ENCODE data around the gene SLC25A44.
A peak's percentile ranks its signal among the peaks of the same experiment; 100 is the strongest.

Gene SLC25A44

DNA sequence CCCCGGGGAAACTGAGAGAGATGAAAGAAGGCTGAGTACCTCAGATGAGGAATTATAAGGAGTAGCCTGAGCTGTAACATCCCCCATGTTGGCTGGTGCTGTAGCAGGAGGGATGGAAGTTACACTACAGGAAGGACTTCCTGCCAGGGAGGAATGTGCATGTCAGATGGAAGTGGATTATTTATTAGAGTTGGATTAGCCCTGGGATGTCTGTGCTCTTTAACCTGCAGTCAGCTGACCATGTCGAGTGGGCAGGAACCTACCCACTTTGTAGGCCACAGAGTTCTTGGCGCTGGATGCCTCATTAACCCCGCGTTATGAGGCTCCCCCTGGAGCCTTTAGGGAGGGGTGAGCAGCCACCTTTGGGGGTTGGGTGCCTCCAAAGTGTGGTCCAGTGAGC is 41.3 kb upstream of the SLC25A44 start:
- H3K36me3 ChIP-seq (ENCODE audit: control insufficient read depth, insufficient read depth, low read length, severe bottlenecking), result no peaks in the 10 kb centered on the region
- no peaks in the 10 kb centered on the region for H3K27me3 ChIP-seq (replicated peaks; ENCODE audit: control insufficient read depth, insufficient read depth, low read length)
- DNase-seq (ENCODE audit: low read depth), result no peak
- no peak overlapping the region for H3K9ac ChIP-seq (ENCODE audit: low read length)
- no peaks in the 10 kb centered on the region for H3K9me3 ChIP-seq (ENCODE audit: control insufficient read depth, low read length)
- peaks cover 10% of the 10 kb centered on the region for H3K4me1 ChIP-seq (ENCODE audit: control insufficient read depth, insufficient read depth, low read length)
- H3K4me3 ChIP-seq (ENCODE audit: low read length), result no peak overlapping the region

DNA sequence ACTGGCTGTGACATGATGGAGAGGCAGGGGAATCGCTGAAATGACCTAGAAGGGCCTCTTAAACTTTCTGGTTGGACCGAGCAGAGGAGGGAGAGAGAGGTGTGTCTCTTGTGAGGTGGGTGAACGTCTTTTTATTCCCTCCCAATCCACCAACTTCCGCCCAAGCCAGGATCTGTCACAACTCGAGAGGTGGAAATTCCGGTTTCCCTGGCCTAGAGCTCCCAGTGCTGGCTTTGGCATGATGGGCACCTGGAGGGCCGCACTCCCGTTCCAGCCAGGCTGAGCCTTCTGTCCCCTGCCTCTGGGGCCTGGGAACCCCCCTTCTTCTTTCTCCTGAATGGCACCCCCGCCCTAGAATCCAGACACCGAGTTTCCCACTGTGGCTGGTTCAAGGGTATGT is 40.5 kb upstream of the SLC25A44 start, which contains the start of gene SEMA4A:
Gene SEMA4A (plus strand): TSS at position 224 of the 400 bp plus-strand sequence. CDS start 994 bp downstream, outside the sequence.
- no peak for DNase-seq (ENCODE audit: low read depth)
- H3K4me1 ChIP-seq (ENCODE audit: control insufficient read depth, insufficient read depth, low read length), result peaks cover 10% of the 10 kb centered on the region
- no peaks in the 10 kb centered on the region for H3K27me3 ChIP-seq (replicated peaks; ENCODE audit: control insufficient read depth, insufficient read depth, low read length)
- H3K36me3 ChIP-seq (ENCODE audit: control insufficient read depth, insufficient read depth, low read length, severe bottlenecking), result no peaks in the 10 kb centered on the region
- H3K9me3 ChIP-seq (ENCODE audit: control insufficient read depth, low read length), result no peaks in the 10 kb centered on the region
- no peak within 1 kb of the TSS for H3K4me3 ChIP-seq (ENCODE audit: low read length)
- no peak within 1 kb of the TSS for H3K9ac ChIP-seq (ENCODE audit: low read length)

DNA sequence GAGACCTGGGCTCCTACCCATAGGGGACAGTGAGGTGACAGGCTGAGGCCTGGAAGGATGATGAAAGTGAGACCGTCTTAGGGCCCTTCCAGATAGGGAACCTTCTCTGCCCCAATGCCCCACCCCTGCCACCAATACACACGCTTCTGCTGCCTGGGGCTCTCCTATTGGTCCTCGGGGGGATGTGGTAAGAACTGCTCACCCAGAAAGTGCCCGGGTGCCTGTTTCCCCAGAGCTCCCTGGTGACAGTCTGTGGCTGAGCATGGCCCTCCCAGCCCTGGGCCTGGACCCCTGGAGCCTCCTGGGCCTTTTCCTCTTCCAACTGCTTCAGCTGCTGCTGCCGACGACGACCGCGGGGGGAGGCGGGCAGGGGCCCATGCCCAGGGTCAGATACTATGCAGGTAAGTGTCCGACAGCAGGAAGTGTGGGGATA is 39.6 kb upstream of the SLC25A44 start:
- no peaks in the 10 kb centered on the region for H3K36me3 ChIP-seq (ENCODE audit: control insufficient read depth, insufficient read depth, low read length, severe bottlenecking)
- no peak for DNase-seq (ENCODE audit: low read depth)
- no peaks in the 10 kb centered on the region for H3K27me3 ChIP-seq (replicated peaks; ENCODE audit: control insufficient read depth, insufficient read depth, low read length)
- H3K9ac ChIP-seq (ENCODE audit: low read length), result no peak overlapping the region
- H3K4me3 ChIP-seq (ENCODE audit: low read length), result no peak overlapping the region
- no peaks in the 10 kb centered on the region for H3K9me3 ChIP-seq (ENCODE audit: control insufficient read depth, low read length)
- H3K4me1 ChIP-seq (ENCODE audit: control insufficient read depth, insufficient read depth, low read length), result peaks cover 10% of the 10 kb centered on the region

DNA sequence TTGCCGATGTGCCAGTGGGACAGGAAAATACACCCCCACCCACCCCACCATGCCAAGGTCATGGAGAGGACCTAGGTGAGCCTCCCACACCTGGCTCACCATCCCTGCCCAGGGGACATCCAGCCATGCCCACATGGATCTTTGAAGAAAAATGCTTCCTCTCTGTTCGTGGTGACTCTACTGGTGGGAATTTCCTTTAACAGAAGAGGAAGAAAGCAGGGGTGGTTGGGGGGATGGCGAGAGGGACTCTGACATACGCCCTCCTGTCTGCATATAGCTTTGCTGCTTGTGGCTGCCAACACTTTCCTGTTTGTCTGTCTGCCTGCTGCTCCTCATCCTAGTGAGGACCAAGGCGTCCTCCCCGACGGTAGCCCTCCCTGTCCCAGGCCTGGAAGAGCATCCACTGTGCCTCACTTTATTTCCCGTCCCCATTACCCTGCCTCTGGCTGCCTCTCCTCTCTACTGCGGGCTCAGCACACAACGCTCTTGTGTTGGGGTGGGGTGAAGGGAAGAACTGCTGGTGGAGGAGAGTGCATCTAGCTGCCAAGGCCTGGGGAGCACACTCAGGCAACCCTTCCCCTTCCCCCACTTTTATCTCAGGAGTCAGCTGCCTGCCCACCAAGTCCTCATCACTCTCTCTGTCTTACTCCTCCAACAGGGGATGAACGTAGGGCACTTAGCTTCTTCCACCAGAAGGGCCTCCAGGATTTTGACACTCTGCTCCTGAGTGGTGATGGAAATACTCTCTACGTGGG is 38.0 kb upstream of the SLC25A44 start:
- no peak for DNase-seq (ENCODE audit: low read depth)

DNA sequence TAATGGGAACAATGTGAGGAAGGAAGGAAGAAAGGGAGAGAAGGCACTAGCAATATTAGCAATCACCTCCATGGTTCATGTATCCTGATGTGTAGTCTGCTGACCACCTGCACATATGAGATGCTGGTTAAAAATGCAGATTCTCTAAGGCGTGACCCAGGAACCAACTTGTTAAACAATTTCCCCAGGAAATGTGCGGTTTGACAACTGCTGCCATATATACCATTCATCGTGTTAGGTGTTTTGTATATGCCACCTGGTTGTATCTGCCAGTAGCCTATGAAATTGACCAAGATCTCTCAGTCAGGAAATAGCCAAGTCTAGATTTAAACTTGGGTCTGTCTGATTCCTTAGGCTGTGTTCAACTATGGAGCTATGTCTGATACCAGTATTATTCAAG is 36.4 kb upstream of the SLC25A44 start:
- Histone ChIP-seq H3K36me3 (ENCODE audit: control insufficient read depth, insufficient read depth, low read length, severe bottlenecking) (no peaks in the 10 kb centered on the region), H3K4me3 (ENCODE audit: low read length) (no peak overlapping the region), H3K9ac (ENCODE audit: low read length) (no peak overlapping the region), H3K27me3 (replicated peaks; ENCODE audit: control insufficient read depth, insufficient read depth, low read length) (no peaks in the 10 kb centered on the region), H3K4me1 (ENCODE audit: control insufficient read depth, insufficient read depth, low read length) (peaks cover 16% of the 10 kb centered on the region), H3K9me3 (ENCODE audit: control insufficient read depth, low read length) (no peaks in the 10 kb centered on the region)
- no peak for DNase-seq (ENCODE audit: low read depth)

More for the DNA sequence above, 38.0 kb upstream of the SLC25A44 start:
- no peaks in the 10 kb centered on the region for H3K9me3 ChIP-seq (ENCODE audit: control insufficient read depth, low read length)
- no peaks in the 10 kb centered on the region for H3K27me3 ChIP-seq (replicated peaks; ENCODE audit: control insufficient read depth, insufficient read depth, low read length)
- H3K36me3 ChIP-seq (ENCODE audit: control insufficient read depth, insufficient read depth, low read length, severe bottlenecking), result no peaks in the 10 kb centered on the region
- no peak overlapping the region for H3K9ac ChIP-seq (ENCODE audit: low read length)
- H3K4me1 ChIP-seq (ENCODE audit: control insufficient read depth, insufficient read depth, low read length), result peaks cover 9% of the 10 kb centered on the region
- no peak overlapping the region for H3K4me3 ChIP-seq (ENCODE audit: low read length)

DNA sequence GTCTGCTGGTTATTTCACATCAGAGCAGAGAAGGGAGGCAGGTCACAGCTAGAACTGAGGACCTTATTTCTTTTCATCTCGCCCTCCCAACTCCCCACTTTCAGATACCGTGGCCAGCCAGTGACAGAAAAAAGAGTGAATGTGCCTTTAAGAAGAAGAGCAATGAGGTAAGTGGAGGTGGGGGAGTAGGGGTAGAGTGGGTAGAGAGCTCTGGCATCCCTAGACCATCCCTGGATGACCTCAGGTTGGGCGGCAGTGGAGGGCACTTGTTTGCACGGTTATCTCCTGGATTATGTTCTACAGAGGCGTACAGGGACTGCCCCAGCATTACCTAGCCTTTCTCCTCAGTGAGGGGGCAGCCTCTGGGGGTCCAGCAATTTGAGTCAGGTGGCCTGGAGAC is 35.9 kb upstream of the SLC25A44 start:
- H3K4me3 ChIP-seq (ENCODE audit: low read length), result no peak overlapping the region
- no peaks in the 10 kb centered on the region for H3K27me3 ChIP-seq (replicated peaks; ENCODE audit: control insufficient read depth, insufficient read depth, low read length)
- no peak overlapping the region for H3K9ac ChIP-seq (ENCODE audit: low read length)
- H3K36me3 ChIP-seq (ENCODE audit: control insufficient read depth, insufficient read depth, low read length, severe bottlenecking), result no peaks in the 10 kb centered on the region
- no peak for DNase-seq (ENCODE audit: low read depth)
- peaks cover 21% of the 10 kb centered on the region for H3K4me1 ChIP-seq (ENCODE audit: control insufficient read depth, insufficient read depth, low read length)
- H3K9me3 ChIP-seq (ENCODE audit: control insufficient read depth, low read length), result no peaks in the 10 kb centered on the region

DNA sequence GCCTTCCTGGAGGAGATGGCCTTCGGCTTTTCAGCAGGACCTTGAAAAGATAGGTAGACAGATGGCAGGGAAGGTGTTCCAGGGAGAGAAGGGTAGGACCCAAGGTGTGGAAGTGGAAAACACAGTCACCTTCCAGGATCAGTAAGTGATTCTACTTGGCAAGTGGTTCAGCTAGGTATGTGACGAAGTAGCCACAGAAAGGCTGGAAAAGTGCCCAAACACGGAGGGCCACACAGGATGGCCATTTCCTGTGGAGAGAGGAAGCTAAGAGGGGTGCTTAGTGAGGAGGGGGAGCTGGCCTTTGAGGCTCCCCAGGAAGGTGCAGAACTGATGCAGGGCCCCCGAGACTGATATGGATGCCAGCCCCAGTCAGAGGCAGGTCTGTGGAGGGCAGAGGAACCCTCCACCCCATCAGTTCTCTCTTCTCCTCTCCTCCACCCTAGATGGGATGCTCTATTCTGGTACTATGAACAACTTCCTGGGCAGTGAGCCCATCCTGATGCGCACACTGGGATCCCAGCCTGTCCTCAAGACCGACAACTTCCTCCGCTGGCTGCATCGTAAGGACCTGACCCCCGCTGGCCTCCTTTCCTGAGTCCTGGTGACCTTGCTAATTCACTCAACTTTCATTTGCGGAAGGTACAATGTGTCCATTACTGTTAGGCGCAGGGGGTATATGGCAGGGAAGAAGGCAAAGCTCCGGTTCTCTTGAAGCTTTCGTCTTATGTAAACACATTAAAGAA is 33.7 kb upstream of the SLC25A44 start:
- H3K4me3 ChIP-seq (ENCODE audit: low read length), result peak overlapping the region; percentile 50
- DNase-seq (ENCODE audit: low read depth), result no peak

DNA sequence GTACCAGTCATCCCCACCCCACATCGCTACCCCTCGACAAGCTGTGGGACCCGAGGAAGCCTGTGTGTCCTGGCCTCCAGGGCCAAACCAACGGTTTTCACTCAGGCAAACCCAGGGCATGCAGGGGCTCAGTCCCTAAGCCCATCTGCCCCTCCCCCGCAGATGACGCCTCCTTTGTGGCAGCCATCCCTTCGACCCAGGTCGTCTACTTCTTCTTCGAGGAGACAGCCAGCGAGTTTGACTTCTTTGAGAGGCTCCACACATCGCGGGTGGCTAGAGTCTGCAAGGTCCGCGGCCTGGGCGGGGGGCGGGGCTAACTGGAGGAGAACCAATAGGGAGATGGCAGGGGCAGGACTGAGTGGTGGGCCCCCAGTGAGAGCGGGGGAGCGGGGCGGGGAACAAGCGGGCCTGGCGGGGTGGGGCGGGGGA is 33.1 kb upstream of the SLC25A44 start:
- Histone ChIP-seq H3K4me3 (ENCODE audit: low read length) (peak overlapping the region; percentile 50), H3K9ac (ENCODE audit: low read length) (no peak overlapping the region), H3K4me1 (ENCODE audit: control insufficient read depth, insufficient read depth, low read length) (peaks cover 23% of the 10 kb centered on the region), H3K36me3 (ENCODE audit: control insufficient read depth, insufficient read depth, low read length, severe bottlenecking) (no peaks in the 10 kb centered on the region), H3K9me3 (ENCODE audit: control insufficient read depth, low read length) (no peaks in the 10 kb centered on the region), H3K27me3 (replicated peaks; ENCODE audit: control insufficient read depth, insufficient read depth, low read length) (no peaks in the 10 kb centered on the region)
- DNase-seq (ENCODE audit: low read depth), result peak; percentile 84

More for the DNA sequence above, 33.7 kb upstream of the SLC25A44 start:
- Histone ChIP-seq H3K27me3 (replicated peaks; ENCODE audit: control insufficient read depth, insufficient read depth, low read length) (no peaks in the 10 kb centered on the region), H3K4me1 (ENCODE audit: control insufficient read depth, insufficient read depth, low read length) (peaks cover 23% of the 10 kb centered on the region), H3K36me3 (ENCODE audit: control insufficient read depth, insufficient read depth, low read length, severe bottlenecking) (no peaks in the 10 kb centered on the region), H3K9ac (ENCODE audit: low read length) (no peak overlapping the region), H3K9me3 (ENCODE audit: control insufficient read depth, low read length) (no peaks in the 10 kb centered on the region)

DNA sequence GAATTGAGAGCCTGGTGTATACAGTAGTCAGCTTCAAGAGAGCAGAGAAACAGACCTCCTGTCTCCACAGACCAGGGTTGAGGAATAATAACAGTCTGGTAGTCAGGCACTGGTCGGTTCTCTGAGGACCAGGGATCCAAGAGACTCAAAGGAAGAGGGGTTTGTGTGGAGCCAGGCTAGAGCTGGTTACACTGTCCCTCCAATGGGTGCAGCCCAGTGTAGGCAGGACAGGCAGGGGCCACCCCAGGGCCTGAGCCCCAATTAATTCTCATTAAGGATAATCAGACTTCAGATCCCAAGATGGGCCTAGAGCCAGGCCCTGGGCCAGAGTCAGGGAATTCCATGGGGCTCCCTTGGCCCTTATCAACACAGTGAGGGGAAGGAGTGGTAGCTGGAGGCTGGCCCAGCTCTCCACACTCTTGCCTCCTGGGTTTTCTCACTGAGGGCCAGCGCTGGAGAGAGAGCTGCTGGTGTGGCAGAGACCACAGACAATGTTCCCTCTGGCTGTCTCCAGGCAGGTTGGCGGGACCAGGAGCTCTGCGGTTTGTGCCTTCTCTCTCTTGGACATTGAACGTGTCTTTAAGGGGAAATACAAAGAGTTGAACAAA is 31.4 kb upstream of the SLC25A44 start:
- Histone ChIP-seq H3K36me3 (ENCODE audit: control insufficient read depth, insufficient read depth, low read length, severe bottlenecking) (no peaks in the 10 kb centered on the region), H3K9me3 (ENCODE audit: control insufficient read depth, low read length) (peaks cover under 1% of the 10 kb centered on the region), H3K9ac (ENCODE audit: low read length) (no peak overlapping the region), H3K4me3 (ENCODE audit: low read length) (no peak overlapping the region), H3K27me3 (replicated peaks; ENCODE audit: control insufficient read depth, insufficient read depth, low read length) (no peaks in the 10 kb centered on the region), H3K4me1 (ENCODE audit: control insufficient read depth, insufficient read depth, low read length) (peaks cover 23% of the 10 kb centered on the region)
- DNase-seq (ENCODE audit: low read depth), result no peak

DNA sequence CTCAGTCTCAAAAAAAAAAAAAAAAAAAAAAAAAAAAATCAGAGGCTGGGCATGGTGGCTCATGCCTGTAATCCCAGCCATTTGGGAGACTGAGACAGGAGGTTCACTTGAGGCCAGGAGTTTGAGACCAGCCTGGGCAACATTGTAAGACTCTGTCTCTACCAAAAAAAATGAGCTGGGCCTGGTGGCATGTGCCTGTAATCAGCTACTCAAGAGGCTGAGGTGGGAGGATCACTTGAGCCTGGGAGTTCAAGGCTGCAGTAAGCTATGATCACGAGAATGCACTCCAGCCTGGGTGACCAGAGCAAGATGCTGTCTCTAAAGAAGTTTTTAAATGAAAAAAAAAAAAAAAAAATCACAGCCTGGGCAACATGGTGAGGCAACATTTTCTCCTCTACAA is 30.2 kb upstream of the SLC25A44 start:
- DNase-seq (ENCODE audit: low read depth), result no peak
- Histone ChIP-seq H3K4me1 (ENCODE audit: control insufficient read depth, insufficient read depth, low read length) (peaks cover 23% of the 10 kb centered on the region), H3K27me3 (replicated peaks; ENCODE audit: control insufficient read depth, insufficient read depth, low read length) (no peaks in the 10 kb centered on the region), H3K36me3 (ENCODE audit: control insufficient read depth, insufficient read depth, low read length, severe bottlenecking) (no peaks in the 10 kb centered on the region), H3K9me3 (ENCODE audit: control insufficient read depth, low read length) (peaks cover 3% of the 10 kb centered on the region), H3K9ac (ENCODE audit: low read length) (no peak overlapping the region), H3K4me3 (ENCODE audit: low read length) (no peak overlapping the region)

DNA sequence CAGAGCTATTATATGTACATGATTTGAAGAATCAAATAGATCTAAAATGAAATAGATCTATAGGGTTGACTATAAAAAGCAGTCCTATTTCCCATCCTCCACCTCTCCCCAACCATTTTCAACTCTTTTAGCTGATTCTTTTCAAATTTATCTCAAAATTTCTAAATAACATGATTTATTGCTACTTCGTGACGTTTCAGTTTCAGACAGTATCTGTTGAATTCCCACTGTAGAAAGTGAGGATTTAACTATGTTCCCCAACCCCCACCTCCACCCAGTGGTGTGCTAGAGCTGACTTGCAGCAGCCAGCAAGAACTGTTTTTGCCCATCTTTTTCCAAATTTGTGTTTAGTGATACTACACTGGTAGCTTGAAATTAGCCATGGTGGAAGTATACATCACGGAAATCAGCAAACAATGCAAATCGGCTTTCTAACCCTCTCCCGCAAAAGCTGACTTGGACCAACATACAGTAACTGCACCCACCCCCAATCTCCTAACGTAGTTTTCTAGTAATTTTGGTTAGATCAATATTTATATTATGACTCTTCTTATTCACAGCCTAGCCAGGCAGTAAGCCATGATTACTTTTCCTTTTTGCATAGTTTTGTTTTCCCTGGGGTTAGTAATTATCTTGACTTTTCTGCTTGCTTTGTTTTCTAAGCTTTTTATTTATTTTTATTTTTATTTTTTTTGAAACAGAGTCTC is 29.6 kb upstream of the SLC25A44 start:
- DNase-seq (ENCODE audit: low read depth), result no peak
- peaks cover 23% of the 10 kb centered on the region for H3K4me1 ChIP-seq (ENCODE audit: control insufficient read depth, insufficient read depth, low read length)
- H3K36me3 ChIP-seq (ENCODE audit: control insufficient read depth, insufficient read depth, low read length, severe bottlenecking), result no peaks in the 10 kb centered on the region
- no peak overlapping the region for H3K9ac ChIP-seq (ENCODE audit: low read length)
- no peak overlapping the region for H3K4me3 ChIP-seq (ENCODE audit: low read length)
- H3K27me3 ChIP-seq (replicated peaks; ENCODE audit: control insufficient read depth, insufficient read depth, low read length), result no peaks in the 10 kb centered on the region
- peaks cover 3% of the 10 kb centered on the region for H3K9me3 ChIP-seq (ENCODE audit: control insufficient read depth, low read length)
